ENCODE data around the gene LIN52.

Gene LIN52

GRCh38 chr14:74195623-74196022 lies 110.9 kb downstream of the LIN52 start:
- no peak for DNase-seq

GRCh38 chr14:74198441-74199234 lies 113.9 kb downstream of the LIN52 start:
- DNase-seq: no peak

GRCh38 chr14:74202113-74202512 lies 117.4 kb downstream of the LIN52 start:
- no peak for DNase-seq

- no peak for DNase-seq
Observed at GRCh38 chr14:74203639-74204038, 118.9 kb downstream of the LIN52 start.

GRCh38 chr14:74204491-74204890 lies 119.7 kb downstream of the LIN52 start:
- no peak for DNase-seq

GRCh38 chr14:74205882-74206281 lies 121.1 kb downstream of the LIN52 start:
- DNase-seq: no peak

GRCh38 chr14:74207943-74208342 lies 123.2 kb downstream of the LIN52 start:
- DNase-seq: no peak

GRCh38 chr14:74208642-74209041 lies 123.9 kb downstream of the LIN52 start:
- no peak for DNase-seq

GRCh38 chr14:74211945-74212580 lies 127.3 kb downstream of the LIN52 start:
- no peak for DNase-seq

- DNase-seq: no peak
Observed at GRCh38 chr14:74213907-74214803, 129.4 kb downstream of the LIN52 start.

- no peak for DNase-seq
Observed at GRCh38 chr14:74216671-74217070, 131.9 kb downstream of the LIN52 start.

GRCh38 chr14:74217672-74218448 lies 133.1 kb downstream of the LIN52 start:
- peak; percentile 57 for DNase-seq

- DNase-seq: no peak
Observed at GRCh38 chr14:74218462-74218861, 133.7 kb downstream of the LIN52 start.

GRCh38 chr14:74219277-74220205 lies 134.8 kb downstream of the LIN52 start:
- no peak for DNase-seq

GRCh38 chr14:74220991-74221390 lies 136.2 kb downstream of the LIN52 start:
- DNase-seq: no peak

GRCh38 chr14:74221741-74222140 lies 137.0 kb downstream of the LIN52 start:
- no peak for DNase-seq

- DNase-seq: no peak
Observed at GRCh38 chr14:74223016-74223415, 138.3 kb downstream of the LIN52 start.

GRCh38 chr14:74231784-74232183 lies 147.0 kb downstream of the LIN52 start:
- DNase-seq: no peak

- DNase-seq: no peak
Observed at GRCh38 chr14:74235017-74235416, 150.3 kb downstream of the LIN52 start.

GRCh38 chr14:74237441-74237840 lies 152.7 kb downstream of the LIN52 start:
- no peak for DNase-seq
